ENCODE results near the gene C2orf66.

Gene C2orf66

DNA sequence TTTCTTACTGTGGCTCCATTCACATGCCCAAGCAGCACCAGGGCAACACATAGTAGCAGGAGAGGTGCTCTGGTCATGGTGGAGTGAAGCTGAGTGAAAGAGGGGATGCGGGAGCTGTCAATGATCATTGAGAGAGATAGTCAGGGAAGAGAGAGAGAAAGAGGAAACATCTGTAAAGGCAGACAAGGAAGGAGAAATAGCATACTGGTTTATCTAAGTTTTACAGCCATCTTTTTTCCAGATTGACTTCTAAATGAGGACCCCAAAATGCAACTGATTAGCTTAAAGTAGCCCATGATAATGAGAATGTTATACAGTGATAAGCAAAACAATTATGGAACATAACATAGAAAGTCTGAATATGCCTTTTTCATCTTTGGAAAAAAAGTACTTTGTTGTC is at the start of gene C2orf66:
TSS of gene C2orf66 (minus strand) at position 96 of the 400 bp plus-strand sequence. CDS start at position 77, 19 bp downstream.
- DNase-seq: no peak

GRCh38 chr2:196854629-196855028 is 45.5 kb upstream of the C2orf66 start:
- no peak for DNase-seq

- no peak for DNase-seq
Measured at GRCh38 chr2:196853301-196854087, 44.3 kb upstream of the C2orf66 start.

DNA sequence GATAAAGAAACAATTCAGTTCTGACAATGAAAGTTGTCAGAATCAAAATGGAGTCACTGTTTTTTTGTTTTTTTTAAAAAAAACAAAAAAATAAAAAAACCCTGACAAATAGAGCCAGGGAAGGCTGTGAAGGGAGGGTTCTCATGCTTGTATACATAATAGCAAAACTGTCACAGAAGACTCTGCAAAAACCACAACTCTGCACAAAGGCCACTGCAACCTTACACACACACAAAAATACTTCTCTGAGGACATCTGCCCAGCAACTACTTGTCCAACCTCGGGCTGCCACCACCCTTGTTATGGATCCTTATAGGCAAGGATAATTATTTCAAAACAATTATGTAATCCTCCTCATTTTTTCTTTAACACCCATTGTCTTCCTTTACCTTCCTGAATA is 41.9 kb upstream of the C2orf66 start:
- DNase-seq: no peak

- DNase-seq: no peak
Measured at GRCh38 chr2:196849895-196850294, 40.7 kb upstream of the C2orf66 start.

- DNase-seq: no peak
Measured at GRCh38 chr2:196846295-196846694, 37.1 kb upstream of the C2orf66 start.

DNA sequence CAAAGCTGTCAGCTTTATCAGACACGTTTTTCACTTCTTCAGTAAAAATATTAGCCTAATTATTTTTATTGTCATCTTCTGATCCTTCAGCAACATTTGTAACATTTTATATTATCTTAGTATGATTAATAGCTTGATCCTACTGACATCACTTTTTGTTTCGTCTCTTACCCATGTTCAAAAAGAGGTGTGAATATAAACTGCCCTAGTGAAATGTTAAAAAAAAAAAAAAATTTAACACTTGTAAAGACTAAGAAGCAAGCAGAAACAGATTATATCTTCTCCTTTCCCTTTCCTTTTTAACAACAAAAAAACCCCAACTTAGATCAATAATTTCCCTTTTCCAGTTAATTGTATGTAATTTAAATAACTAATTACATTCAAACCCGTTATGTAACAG is 36.2 kb upstream of the C2orf66 start:
- DNase-seq: no peak

- DNase-seq: no peak
Measured at GRCh38 chr2:196840171-196840570, 31.0 kb upstream of the C2orf66 start.

DNA sequence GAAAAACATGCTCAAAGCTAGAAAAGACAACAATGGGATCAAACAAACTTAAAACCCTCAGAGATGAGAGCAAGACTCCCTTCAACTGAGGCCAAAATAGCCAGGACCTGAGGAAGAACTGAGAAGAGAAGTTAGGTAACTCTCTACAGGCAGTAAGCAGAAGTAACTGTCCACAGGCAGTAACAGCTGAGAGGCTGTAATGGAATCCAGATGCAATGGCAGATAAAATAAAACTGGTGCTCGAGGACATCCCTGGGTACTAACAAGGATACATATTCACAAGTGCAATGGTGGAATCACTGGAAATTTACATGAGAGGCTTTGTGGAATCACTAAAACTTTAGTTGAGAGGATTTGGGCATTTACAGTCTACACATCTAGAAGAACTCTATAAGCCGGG is 30.4 kb upstream of the C2orf66 start:
- no peak for DNase-seq

- DNase-seq: no peak
Measured at GRCh38 chr2:196836440-196836839, 27.3 kb upstream of the C2orf66 start.

- no peak for DNase-seq
Measured at GRCh38 chr2:196830701-196831100, 21.5 kb upstream of the C2orf66 start.

- no peak for DNase-seq
Measured at GRCh38 chr2:196827356-196827755, 18.2 kb upstream of the C2orf66 start.

DNA sequence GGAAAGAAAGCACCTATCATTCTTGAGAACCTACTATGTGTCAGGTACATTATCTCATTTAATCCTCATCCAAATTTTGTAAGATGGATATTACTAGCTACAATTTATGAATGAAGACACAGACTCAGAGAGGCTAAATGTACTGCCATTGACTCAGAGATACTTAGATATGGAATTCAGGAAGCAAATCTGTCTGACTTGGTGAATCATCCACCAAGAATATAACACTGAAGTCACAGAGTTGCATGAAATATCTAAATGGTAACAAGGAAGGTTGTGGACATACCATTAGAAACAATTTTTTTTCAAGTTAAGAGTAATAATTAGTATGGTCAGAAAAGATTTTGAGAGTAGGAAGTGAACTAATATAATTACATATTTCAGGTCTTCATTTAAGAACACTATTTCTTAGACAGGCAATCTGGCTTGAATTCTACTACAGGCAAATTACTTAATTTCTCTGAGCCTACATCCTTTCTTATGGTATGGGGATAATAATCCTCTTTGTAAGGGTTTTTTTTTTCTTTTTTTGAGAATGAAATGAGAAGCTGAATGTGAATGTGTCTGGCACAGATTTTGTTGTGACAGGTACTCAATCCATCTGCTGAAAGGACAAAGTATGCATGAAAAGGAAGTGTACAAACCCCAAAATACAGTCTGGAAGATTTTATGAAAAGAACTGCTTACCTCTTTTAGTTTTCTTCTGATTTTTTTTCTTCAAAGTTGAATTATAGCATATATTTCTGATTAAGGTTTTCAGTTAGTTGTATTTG is 14.8 kb upstream of the C2orf66 start:
- DNase-seq: no peak

- no peak for DNase-seq
Measured at GRCh38 chr2:196821195-196821594, 12.0 kb upstream of the C2orf66 start.

DNA sequence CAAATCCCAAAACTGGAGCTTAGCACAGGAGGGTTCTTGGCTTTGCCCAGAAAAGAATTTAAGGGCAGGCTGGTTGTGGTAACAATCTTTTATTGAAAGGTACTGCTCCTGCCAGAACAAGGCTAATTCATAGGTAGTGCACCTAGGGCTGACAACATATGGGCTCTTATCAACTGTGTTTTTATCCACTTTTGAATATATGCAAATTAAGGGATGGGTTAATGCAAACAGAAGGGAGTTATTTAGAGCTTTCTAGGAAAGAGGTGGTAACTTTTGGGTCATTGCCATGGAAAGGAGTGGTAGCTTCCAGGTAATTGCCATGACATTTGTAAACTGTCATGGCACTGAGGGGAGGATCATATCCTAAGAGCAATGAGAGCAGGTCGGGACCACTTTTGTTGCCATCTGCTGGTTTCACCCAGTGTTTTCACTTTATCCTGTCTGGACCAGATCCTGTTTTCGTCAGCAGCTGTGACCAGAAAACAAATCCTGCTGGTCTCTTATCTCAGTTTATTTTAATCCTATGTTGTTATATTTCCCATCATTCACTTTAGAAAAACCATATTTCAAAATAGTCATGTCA is 981 bp downstream of the C2orf66 start:
- DNase-seq: no peak

- DNase-seq: no peak
Measured at GRCh38 chr2:196804381-196804780, 4.8 kb downstream of the C2orf66 start.

DNA sequence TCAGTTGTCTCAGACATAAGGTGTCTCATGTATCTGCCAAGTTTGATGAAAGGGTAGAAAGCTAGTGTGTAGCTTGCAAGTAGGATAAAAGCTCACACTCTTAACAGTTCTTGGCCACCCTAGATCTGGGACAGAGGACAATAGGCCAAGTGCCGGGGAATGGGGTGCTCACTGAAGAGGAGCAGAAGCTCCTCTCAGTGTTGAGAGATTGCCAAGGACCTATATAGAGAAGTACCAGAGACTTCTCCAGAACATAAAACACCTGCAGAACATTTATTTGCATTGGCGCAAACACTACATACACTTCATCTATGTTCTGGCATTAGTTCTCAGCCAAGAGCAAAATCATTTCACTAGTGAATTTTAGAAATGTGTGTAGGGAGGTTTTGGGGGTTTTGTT is 6.8 kb downstream of the C2orf66 start:
- DNase-seq: no peak

GRCh38 chr2:196801674-196802261 is 7.4 kb downstream of the C2orf66 start:
- DNase-seq: no peak

- no peak for DNase-seq
Measured at GRCh38 chr2:196798980-196799379, 10.2 kb downstream of the C2orf66 start.

DNA sequence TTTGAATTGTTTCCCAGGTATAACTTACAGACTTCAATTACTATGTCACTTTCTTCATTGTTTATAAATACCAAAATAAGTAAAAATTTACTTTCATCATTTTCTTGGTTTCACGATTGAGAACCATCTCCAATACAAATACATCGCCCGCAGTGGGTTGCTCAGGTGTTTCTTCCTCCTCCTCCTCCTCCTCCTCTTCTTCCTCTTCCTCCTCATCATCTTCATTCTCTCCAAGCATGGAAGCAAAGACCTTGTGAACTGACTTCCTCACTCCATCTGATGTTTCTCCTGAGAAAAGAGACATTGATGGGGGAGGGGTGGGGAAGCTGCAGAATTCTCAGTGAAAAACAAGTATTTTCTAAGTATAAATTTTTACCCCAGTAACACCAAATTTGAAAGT is 16.3 kb downstream of the C2orf66 start:
- no peak for DNase-seq

DNA sequence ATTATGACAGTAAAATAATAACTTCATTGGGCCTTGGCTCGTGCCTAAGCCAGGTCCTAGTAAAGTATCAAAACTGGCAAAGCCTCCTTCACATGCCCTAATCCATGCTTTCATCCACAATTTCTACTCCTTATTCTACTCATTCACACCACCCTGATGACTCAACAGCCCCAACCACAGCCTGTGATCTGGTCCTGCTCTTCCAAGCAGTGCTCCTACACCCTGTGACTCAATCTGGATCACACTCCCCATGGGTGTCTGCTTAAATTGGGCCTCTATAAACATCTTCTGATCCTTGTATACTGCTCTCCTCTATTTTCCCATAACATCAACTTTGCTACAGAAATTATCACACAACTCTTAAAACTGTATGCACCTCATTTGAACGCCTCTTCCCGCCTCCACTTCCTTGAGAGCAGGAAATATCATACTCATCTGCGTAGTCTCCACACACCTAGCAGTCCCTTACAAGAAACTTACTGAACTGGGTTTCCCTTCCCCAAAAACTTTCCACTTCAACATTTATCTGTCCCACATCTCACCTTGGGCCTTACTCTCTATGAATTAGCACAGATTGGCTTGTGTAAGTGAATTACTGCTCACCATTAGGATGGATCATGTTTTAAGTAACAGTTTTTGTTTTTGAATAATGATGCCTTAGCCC is 25.6 kb downstream of the C2orf66 start:
- no peak for DNase-seq

DNA sequence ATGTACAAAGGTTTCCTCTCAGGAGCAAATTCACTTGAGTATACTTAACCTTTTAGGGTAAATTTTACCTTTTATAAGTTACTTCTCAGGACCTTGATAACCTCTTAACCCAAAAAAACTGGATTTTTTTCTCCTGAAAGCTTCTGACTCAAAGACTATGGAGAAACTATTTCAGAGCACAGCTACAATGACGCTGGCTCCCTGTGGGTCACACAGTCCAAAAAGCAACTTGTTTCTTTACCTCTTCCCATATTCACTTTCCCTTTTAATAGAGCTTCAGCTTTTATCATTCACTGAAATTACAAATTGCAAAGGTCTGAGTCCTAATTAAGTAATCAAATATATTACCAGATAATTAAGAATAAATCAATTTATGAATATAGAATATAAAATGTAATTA is 42.1 kb downstream of the C2orf66 start:
- no peak for DNase-seq

GRCh38 chr2:196759378-196759706 is 49.8 kb downstream of the C2orf66 start:
- DNase-seq: no peak
